ENCODE measurements around the gene B3GNT4. TPM values are rescaled to one million over a fixed set of nuclear protein-coding genes. Genes with fewer than 3 reads are reported as not detected.

B3GNT4 gene
- under 1 TPM in 3 of 6 donors, not detected in 3; 0.24 to 0.44 (median 0.29) TPM for total RNA-seq

GRCh38 chr12:122203301-122204166, at the start of gene B3GNT4:
Gene B3GNT4 (plus strand): TSS chr12:122203709. CDS start chr12:122204619, 910 bp downstream.
- no peaks in the 10 kb centered on the region for H3K9me3 ChIP-seq
- H3K36me3 ChIP-seq = peaks cover 0 to 21% (median 18%) of the 10 kb centered on the region in 4 donors
- H3K4me3 ChIP-seq = peak within 1 kb of the TSS; percentile 51 to 81 (median 65)
- DNase-seq (peak; percentile 65 to 92), ATAC-seq (ENCODE audit: low FRiP score in 2 of 2) (peak; percentile 68 to 88)
- TF ChIP-seq EP300 (IDR thresholded peaks at IDR 0.05) = no peak
- TF ChIP-seq POLR2A (IDR thresholded peaks at IDR 0.05) = no peak
- no peak for TF ChIP-seq CTCF (IDR thresholded peaks at IDR 0.05)
- TF ChIP-seq POLR2AphosphoS5 (IDR thresholded peaks at IDR 0.05) = no peak
- H3K27ac ChIP-seq = no peak within 1 kb of the TSS
- H3K4me1 ChIP-seq = peaks cover 18 to 35% (median 21%) of the 10 kb centered on the region in 4 donors
- WGBS, 2 donors = 0 to 2% methylated on average over 4 to 11 of the region's 104 CpGs
- H3K27me3 ChIP-seq = peaks cover 0 to 20% (median 11%) of the 10 kb centered on the region in 4 donors

- ATAC-seq (ENCODE audit: low FRiP score in 2 of 2) (no peak), DNase-seq (no peak)
- no peak overlapping the region for H3K27ac ChIP-seq
- no peaks in the 10 kb centered on the region for H3K4me1 ChIP-seq
- TF ChIP-seq EP300 (IDR thresholded peaks at IDR 0.05) = no peak
- no peaks in the 10 kb centered on the region for H3K9me3 ChIP-seq
- H3K4me3 ChIP-seq = no peak overlapping the region
- H3K27me3 ChIP-seq = no peaks in the 10 kb centered on the region
- WGBS, 2 donors = 82 to 83% methylated on average over 10 of the region's 10 CpGs
- no peaks in the 10 kb centered on the region for H3K36me3 ChIP-seq
Observed at GRCh38 chr12:122155705-122156104, 47.8 kb upstream of the B3GNT4 start.

- Histone ChIP-seq H3K27me3 (no peaks in the 10 kb centered on the region), H3K4me3 (no peak overlapping the region), H3K36me3 (no peaks in the 10 kb centered on the region), H3K27ac (no peak overlapping the region), H3K4me1 (no peaks in the 10 kb centered on the region), H3K9me3 (no peaks in the 10 kb centered on the region)
- WGBS, 2 donors = 67 to 77% methylated on average over 7 of the region's 7 CpGs
- DNase-seq (no peak), ATAC-seq (ENCODE audit: low FRiP score in 2 of 2) (no peak)
- TF ChIP-seq EP300 (IDR thresholded peaks at IDR 0.05) (no peak), CTCF (IDR thresholded peaks at IDR 0.05) (no peak), POLR2AphosphoS5 (IDR thresholded peaks at IDR 0.05) (no peak), POLR2A (IDR thresholded peaks at IDR 0.05) (no peak)
Observed at GRCh38 chr12:122158700-122159285, 44.7 kb upstream of the B3GNT4 start.

GRCh38 chr12:122159882-122160281, 43.6 kb upstream of the B3GNT4 start:
- ATAC-seq (ENCODE audit: low FRiP score in 2 of 2) = no peak
- Histone ChIP-seq H3K36me3 (no peaks in the 10 kb centered on the region), H3K27ac (no peak overlapping the region), H3K4me3 (no peak overlapping the region), H3K9me3 (no peaks in the 10 kb centered on the region), H3K4me1 (no peaks in the 10 kb centered on the region), H3K27me3 (no peaks in the 10 kb centered on the region)
- WGBS, 2 donors = 62 to 72% methylated on average over 4 of the region's 4 CpGs
- DNase-seq = no peak
- TF ChIP-seq EP300 (IDR thresholded peaks at IDR 0.05) = no peak
- TF ChIP-seq POLR2AphosphoS5 (IDR thresholded peaks at IDR 0.05) = no peak
- no peak for TF ChIP-seq POLR2A (IDR thresholded peaks at IDR 0.05)

- H3K4me1 ChIP-seq = no peaks in the 10 kb centered on the region
- no peak for DNase-seq
- no peak overlapping the region for H3K27ac ChIP-seq
- no peak overlapping the region for H3K4me3 ChIP-seq
- WGBS, 2 donors = 85 to 86% methylated on average over 11 of the region's 11 CpGs
- H3K36me3 ChIP-seq = no peaks in the 10 kb centered on the region
- H3K27me3 ChIP-seq = no peaks in the 10 kb centered on the region
- no peaks in the 10 kb centered on the region for H3K9me3 ChIP-seq
- no peak for ATAC-seq (ENCODE audit: low FRiP score in 2 of 2)
- TF ChIP-seq CTCF (IDR thresholded peaks at IDR 0.05) = no peak
- no peak for TF ChIP-seq POLR2AphosphoS5 (IDR thresholded peaks at IDR 0.05)
- no peak for TF ChIP-seq EP300 (IDR thresholded peaks at IDR 0.05)
- TF ChIP-seq POLR2A (IDR thresholded peaks at IDR 0.05) = no peak
Observed at GRCh38 chr12:122160761-122161160, 42.7 kb upstream of the B3GNT4 start.
